HFF-Myc (cell line): ENCODE measurements around the gene VSIG10L.

Source experiments
- DNase-seq: peaks from one replicate; pipeline ENCODE4 v3.0.0-alpha.2; 2011; ENCODE audit warnings: low read depth; ENCODE audit errors: extremely low read depth
- H3K4me3 ChIP-seq: replicated peaks from 2 replicates; pipeline ENCODE4 v1.5.1; 2011; ENCODE audit warnings: low read depth, mild to moderate bottlenecking, control low read depth, low read length
- TF ChIP-seq, protein P1 (sequence below): IDR thresholded peaks from 2 replicates; pipeline ENCODE4 v1.5.1; 2012; ENCODE audit warnings: mild to moderate bottlenecking, low read depth, low read length, control low read depth; ENCODE audit errors: missing control alignments

Gene VSIG10L

DNA sequence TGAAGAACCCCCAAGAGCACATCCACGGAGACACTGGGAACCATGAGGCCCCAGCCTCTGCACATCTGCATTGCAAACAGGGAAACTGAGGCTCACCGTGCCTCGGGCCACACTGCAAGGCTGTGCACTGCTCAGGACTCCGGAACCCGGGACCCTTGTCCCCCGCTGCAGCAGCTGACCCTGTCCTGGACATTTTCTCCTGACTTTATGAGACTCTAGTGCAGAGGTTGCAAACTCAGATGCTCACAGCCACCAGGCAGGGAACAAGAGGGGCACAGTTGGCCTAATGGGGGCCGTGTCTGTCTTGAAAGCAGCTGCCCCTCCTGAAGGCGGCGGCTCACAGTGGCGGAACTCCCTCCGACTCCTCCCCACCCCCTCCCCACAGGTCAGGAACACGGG lies 47.0 kb downstream of the VSIG10L start:
- no peak overlapping the region for H3K4me3 ChIP-seq
- no peak for DNase-seq
- TF ChIP-seq, protein P1, sequence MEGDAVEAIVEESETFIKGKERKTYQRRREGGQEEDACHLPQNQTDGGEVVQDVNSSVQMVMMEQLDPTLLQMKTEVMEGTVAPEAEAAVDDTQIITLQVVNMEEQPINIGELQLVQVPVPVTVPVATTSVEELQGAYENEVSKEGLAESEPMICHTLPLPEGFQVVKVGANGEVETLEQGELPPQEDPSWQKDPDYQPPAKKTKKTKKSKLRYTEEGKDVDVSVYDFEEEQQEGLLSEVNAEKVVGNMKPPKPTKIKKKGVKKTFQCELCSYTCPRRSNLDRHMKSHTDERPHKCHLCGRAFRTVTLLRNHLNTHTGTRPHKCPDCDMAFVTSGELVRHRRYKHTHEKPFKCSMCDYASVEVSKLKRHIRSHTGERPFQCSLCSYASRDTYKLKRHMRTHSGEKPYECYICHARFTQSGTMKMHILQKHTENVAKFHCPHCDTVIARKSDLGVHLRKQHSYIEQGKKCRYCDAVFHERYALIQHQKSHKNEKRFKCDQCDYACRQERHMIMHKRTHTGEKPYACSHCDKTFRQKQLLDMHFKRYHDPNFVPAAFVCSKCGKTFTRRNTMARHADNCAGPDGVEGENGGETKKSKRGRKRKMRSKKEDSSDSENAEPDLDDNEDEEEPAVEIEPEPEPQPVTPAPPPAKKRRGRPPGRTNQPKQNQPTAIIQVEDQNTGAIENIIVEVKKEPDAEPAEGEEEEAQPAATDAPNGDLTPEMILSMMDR = no peak

DNA sequence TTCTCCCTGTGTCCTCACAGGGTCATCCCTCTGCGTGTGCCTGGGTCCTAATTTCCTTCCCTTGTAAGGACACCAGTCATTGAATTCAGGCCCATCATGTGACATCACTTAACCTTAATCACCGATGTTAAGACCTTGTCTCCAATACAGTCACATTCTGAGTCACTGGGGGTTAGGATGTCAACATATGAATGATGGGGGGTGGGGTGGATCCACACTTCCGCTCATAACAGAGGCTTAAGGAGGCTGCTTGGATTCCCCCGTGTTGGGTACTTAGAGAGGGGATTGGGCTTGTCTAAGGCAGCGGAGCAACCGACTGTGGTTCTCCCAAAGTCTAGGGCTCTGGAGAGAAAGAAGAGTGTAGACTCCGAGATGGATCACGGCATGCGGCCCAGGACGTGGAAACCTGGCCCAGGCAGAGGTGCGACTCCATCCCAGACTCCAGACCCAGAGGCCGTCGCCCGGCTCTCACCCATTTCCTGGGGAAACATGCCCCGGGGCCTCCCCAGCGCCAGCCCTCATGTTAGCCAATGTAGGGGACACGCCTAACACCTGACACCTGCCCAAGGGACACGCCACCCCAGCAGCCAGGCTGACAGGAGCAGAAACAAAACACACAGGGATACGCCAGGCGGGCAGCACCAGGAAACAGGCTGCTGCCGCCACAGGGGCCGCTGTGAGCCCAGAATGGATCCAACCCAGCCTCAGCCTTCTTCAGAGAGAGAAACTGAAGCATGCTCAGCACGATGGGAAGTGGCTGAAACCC lies 47.5 kb downstream of the VSIG10L start:
- H3K4me3 ChIP-seq = no peak overlapping the region
- TF ChIP-seq, protein P1 = no peak
- DNase-seq = no peak

DNA sequence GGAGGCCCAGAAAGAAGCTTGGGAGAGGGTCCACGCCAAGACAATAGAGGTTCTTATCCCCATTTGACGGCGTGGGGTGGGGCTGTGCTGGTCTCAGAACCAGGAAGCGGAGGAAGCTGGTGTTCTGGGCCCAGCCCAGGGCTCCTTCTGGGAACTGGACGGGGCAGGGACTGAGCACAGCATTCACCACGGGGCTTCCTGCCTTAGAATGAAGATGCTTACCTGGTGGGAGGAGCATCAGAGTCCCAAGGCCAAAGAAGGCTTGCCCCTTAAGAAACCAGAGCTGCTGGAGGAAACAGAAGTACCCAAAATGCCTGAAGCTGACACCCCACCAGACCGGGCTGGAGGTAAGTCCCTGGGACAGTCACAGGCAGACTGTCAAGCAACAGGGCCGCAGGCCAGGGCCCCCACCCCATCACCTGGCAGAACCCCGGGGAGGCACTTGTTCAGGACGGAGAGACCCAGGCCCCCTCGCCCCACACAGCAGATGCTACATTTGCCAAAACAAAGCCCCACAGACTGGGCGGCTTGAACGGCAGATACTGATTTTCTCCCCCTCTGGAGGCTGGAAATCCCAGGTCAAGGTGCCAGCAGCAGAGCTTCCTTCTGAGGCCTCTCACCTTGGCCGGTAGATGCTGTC lies 48.2 kb downstream of the VSIG10L start:
- TF ChIP-seq, protein P1 = no peak
- H3K4me3 ChIP-seq = no peak overlapping the region
- no peak for DNase-seq

- no peak overlapping the region for H3K4me3 ChIP-seq
- no peak for DNase-seq
- TF ChIP-seq, protein P1 = no peak
Measured at GRCh38 chr19:51292971-51293370, 49.0 kb downstream of the VSIG10L start.

DNA sequence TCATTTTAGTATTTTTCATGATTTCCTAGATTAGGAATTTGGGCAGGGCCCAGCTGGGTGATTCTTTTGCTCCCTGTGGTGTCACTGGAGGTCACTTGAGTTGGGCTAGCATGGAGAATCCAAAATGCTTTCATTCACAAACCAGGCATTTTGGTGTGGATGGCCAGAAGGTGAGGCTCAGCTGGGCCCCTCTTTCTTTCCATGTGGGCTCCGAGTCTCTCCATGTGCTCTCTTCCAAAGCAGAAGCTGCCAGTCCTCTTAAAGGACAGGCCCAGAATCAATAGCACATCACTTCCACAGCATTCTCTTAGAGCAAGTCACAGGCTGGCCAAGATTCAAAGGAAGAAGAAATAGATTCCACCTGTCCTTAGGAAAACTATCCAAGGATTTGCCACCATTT lies 52.3 kb downstream of the VSIG10L start:
- DNase-seq = no peak
- TF ChIP-seq, protein P1 = no peak
- no peak overlapping the region for H3K4me3 ChIP-seq

DNA sequence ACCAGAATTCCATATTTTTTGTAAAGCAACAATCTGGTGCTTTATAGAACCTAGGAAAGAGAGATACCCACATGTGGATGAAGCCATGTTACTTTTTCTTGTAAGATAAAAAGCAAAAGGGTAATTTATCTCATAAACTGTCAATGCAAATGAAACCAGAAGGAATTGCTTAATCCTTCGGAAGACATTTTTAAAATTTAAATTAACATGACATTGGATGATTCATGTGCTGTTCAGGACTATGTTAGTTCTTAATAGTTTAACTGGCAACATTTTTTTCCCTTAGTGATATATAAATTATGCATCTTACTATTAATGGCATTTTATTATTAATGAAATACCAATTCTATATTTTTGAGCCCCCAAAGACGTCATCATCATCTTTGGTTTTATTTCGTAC lies 56.3 kb downstream of the VSIG10L start:
- DNase-seq = no peak
- TF ChIP-seq, protein P1 = no peak
- H3K4me3 ChIP-seq = no peak overlapping the region
